Keratinocyte (primary cell): Measurements from ENCODE around the gene AP2A2. TPM values are rescaled to one million over a fixed set of nuclear protein-coding genes. Genes with fewer than 3 reads are reported as not detected.

Source experiments
- DNase-seq: peaks from one replicate; pipeline ENCODE4 v3.0.0-alpha.2; 2011; ENCODE audit warnings: low read depth, missing footprints, low spot score
- FAIRE-seq: peaks from 2 replicates; lab custom pipeline; 2011; peaks lifted over from hg19 to GRCh38; lab: Jason Lieb, UNC
- H2AFZ ChIP-seq: 2 replicates; pipeline ENCODE4 v1.6.0; 2012; ENCODE audit warnings: low read length, control low read depth, inconsistent platforms; ENCODE audit not compliant: control insufficient read depth
- H3K27ac ChIP-seq: 2 replicates; pipeline ENCODE4 v1.5.1; 2011; ENCODE audit warnings: low read length; ENCODE audit not compliant: control insufficient read depth, insufficient read depth
- H3K27me3 ChIP-seq: 3 replicates; pipeline ENCODE4 v1.6.0; 2011; ENCODE audit warnings: low read length; ENCODE audit not compliant: control insufficient read depth, insufficient read depth; ENCODE audit errors: extremely low read depth
- H3K36me3 ChIP-seq, 2 experiments: 2 replicates in 1 of 2; 3 replicates in 1 of 2; pipeline ENCODE4 v1.5.1; 2011; ENCODE audit warnings: low read length in 2 of 2, mild to moderate bottlenecking in 1 of 2; ENCODE audit not compliant: control insufficient read depth in 2 of 2, insufficient read depth in 2 of 2; ENCODE audit errors: extremely low read depth in 1 of 2
- H3K4me1 ChIP-seq: 3 replicates; pipeline ENCODE4 v1.5.1; 2011; ENCODE audit warnings: low read length; ENCODE audit not compliant: control insufficient read depth, insufficient read depth; ENCODE audit errors: extremely low read depth
- H3K4me2 ChIP-seq: 3 replicates; pipeline ENCODE4 v1.6.0; 2011; ENCODE audit warnings: low read depth, low read length; ENCODE audit not compliant: control insufficient read depth, insufficient read depth; ENCODE audit errors: extremely low read depth
- H3K4me3 ChIP-seq, 3 experiments: fragments of 200-600 bp in 1 of 3; sonication (generic) in 1 of 3; 2 replicates in 2 of 3; 3 replicates in 1 of 3; pipeline ENCODE4 v1.5.1; 2011 to 2016; ENCODE audit warnings: low read length in 3 of 3, mild to moderate bottlenecking in 3 of 3, control low read depth in 2 of 3, inconsistent platforms in 1 of 3, low read depth in 1 of 3, mixed read lengths in 1 of 3, mixed run types in 1 of 3, moderate library complexity in 1 of 3; ENCODE audit not compliant: control insufficient read depth in 2 of 3, insufficient read depth in 2 of 3; ENCODE audit errors: extremely low read depth in 1 of 3
- H3K79me2 ChIP-seq: 2 replicates; pipeline ENCODE4 v1.6.0; 2012; ENCODE audit warnings: low read length; ENCODE audit not compliant: control insufficient read depth, insufficient read depth
- H3K9ac ChIP-seq: 3 replicates; pipeline ENCODE4 v1.6.0; 2011; ENCODE audit warnings: low read length; ENCODE audit not compliant: control insufficient read depth, insufficient read depth; ENCODE audit errors: extremely low read depth
- H3K9me1 ChIP-seq: 3 replicates; pipeline ENCODE4 v1.6.0; 2011; ENCODE audit warnings: low read length; ENCODE audit not compliant: control insufficient read depth, insufficient read depth; ENCODE audit errors: extremely low read depth
- H3K9me3 ChIP-seq: 2 replicates; pipeline ENCODE4 v1.5.1; 2012; ENCODE audit warnings: low read depth, low read length; ENCODE audit not compliant: control insufficient read depth
- H4K20me1 ChIP-seq: 3 replicates; pipeline ENCODE4 v1.6.0; 2011; ENCODE audit warnings: low read length; ENCODE audit not compliant: control insufficient read depth, insufficient read depth; ENCODE audit errors: extremely low read depth
- EZH2 ChIP-seq: IDR thresholded peaks from one replicate; pipeline ENCODE4 v1.6.1; 2012; ENCODE audit warnings: inconsistent platforms, mild to moderate bottlenecking, low read length, moderate library complexity
- dilution Hi-C: fragments of 300-500 bp; cut with MboI; formaldehyde crosslinking; loops from one replicate; pipeline ENCODE4 v1.7.0; 2020; ENCODE audit warnings: low sequenced_read_pairs; ENCODE audit not compliant: extremely low pct_ligation_motif_present
- polyA plus RNA-seq, 5 experiments: library from polyadenylated mRNA; depleted of rRNA in 3 of 5; stranded (reverse) in 3 of 5; stranded (forward) in 1 of 5; unstranded in 1 of 5; fragments of >200 nt; gene quantifications; 1 replicate in 1 of 5; 2 replicates in 3 of 5; 3 replicates in 1 of 5; pipeline versions ENCODE4 v1.2.1 to v1.2.3, GENCODE V29; 2011 to 2012; ENCODE audit warnings: missing spikeins in 2 of 5, low read depth in 1 of 5, low replicate concordance in 1 of 5
- TF ChIP-seq, protein P1 (sequence below), 3 experiments: IDR thresholded peaks in 1 of 3; conservative IDR thresholded peaks in 1 of 3; optimal IDR thresholded peaks in 1 of 3; 2 replicates in 2 of 3; 3 replicates in 1 of 3; pipeline versions ENCODE3 to v1.5.1; 2011; ENCODE audit warnings: low read length in 3 of 3, mild to moderate bottlenecking in 3 of 3, moderate library complexity in 2 of 3, control low read depth in 1 of 3, inconsistent platforms in 1 of 3; ENCODE audit not compliant: insufficient read depth in 2 of 3; ENCODE audit errors: extremely low read depth in 1 of 3

The AP2A2 gene
- polyA plus RNA-seq, 1 donor (not counting 4 experiments of a cell fraction or from before 2014, with no cell fraction given): 47.8 TPM

DNA sequence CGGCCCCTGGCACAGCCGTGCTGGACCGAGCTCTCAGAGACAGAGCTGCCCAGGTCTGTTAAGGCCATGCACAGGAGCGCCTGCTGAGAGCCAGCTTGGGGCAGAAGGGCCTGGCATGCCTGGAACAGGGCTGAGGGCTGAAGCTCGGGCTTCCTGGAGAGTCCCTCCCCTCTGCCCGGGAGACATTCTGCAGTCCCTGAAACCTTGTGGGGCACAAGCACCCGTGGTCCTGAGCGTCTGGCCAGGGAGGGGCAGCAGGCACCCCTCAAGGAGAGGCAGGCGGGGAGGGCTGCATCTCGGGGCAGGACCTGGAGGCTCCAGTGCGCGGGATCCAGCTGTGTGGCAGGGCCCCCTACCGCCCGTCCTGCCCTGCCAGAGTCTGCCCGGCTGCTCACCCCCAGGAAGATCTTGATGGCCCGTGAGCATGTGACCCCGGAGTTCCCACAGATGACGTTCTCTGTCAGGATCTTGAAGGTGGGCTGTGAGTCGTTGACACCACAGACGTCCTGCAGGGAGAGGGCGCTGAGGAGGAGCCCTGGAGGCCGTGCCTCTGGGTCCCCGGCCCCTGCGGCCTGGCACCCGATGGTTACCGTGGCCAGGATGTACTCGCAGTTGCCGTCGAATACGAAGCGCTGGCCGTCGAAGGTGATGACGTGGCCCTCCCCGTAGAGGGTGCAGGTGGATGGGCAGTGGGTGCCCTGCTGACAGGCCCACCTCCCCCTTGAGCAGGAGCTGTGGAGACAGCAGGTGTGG lies 99.9 kb downstream of the AP2A2 start:
- Histone ChIP-seq H3K9me1 (no peaks in the 10 kb centered on the region), H3K79me2 (no peaks in the 10 kb centered on the region), H3K36me3 (peaks cover 0 to 2% of the 10 kb centered on the region in 2 experiments), H3K4me1 (no peaks in the 10 kb centered on the region), H3K27me3 (peaks cover 4% of the 10 kb centered on the region), H3K9ac (no peak overlapping the region), H2AFZ (no peak overlapping the region), H3K4me3 (no peak overlapping the region), H3K9me3 (no peaks in the 10 kb centered on the region), H3K4me2 (no peak overlapping the region), H4K20me1 (no peaks in the 10 kb centered on the region), H3K27ac (no peak overlapping the region)
- FAIRE-seq (no peak), DNase-seq (no peak)
- dilution Hi-C loops: no loop called here
- TF ChIP-seq, protein P1, sequence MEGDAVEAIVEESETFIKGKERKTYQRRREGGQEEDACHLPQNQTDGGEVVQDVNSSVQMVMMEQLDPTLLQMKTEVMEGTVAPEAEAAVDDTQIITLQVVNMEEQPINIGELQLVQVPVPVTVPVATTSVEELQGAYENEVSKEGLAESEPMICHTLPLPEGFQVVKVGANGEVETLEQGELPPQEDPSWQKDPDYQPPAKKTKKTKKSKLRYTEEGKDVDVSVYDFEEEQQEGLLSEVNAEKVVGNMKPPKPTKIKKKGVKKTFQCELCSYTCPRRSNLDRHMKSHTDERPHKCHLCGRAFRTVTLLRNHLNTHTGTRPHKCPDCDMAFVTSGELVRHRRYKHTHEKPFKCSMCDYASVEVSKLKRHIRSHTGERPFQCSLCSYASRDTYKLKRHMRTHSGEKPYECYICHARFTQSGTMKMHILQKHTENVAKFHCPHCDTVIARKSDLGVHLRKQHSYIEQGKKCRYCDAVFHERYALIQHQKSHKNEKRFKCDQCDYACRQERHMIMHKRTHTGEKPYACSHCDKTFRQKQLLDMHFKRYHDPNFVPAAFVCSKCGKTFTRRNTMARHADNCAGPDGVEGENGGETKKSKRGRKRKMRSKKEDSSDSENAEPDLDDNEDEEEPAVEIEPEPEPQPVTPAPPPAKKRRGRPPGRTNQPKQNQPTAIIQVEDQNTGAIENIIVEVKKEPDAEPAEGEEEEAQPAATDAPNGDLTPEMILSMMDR (optimal IDR thresholded peaks at IDR 0.05 in 1 of 3, IDR thresholded peaks at IDR 0.05 in 1 of 3, conservative IDR thresholded peaks at IDR 0.05 in 1 of 3; ENCODE audit: extremely low read depth in 1 of 3, insufficient read depth in 2 of 3, low read length in 3 of 3): no peak
- no peak for TF ChIP-seq EZH2

GRCh38 chr11:1026163-1026450 lies 100.4 kb downstream of the AP2A2 start:
- Histone ChIP-seq H3K4me1 (no peaks in the 10 kb centered on the region), H3K27ac (no peak overlapping the region)
- TF ChIP-seq EZH2: no peak
- TF ChIP-seq, protein P1 (optimal IDR thresholded peaks at IDR 0.05 in 1 of 3, IDR thresholded peaks at IDR 0.05 in 1 of 3, conservative IDR thresholded peaks at IDR 0.05 in 1 of 3; ENCODE audit: extremely low read depth in 1 of 3, insufficient read depth in 2 of 3, low read length in 3 of 3): no peak

More at GRCh38 chr11:1026163-1026450, 100.4 kb downstream of the AP2A2 start:
- H3K4me2 ChIP-seq: no peak overlapping the region
- no peaks in the 10 kb centered on the region for H4K20me1 ChIP-seq
- H3K27me3 ChIP-seq: peaks cover 4% of the 10 kb centered on the region
- no peaks in the 10 kb centered on the region for H3K79me2 ChIP-seq
- DNase-seq (no peak), FAIRE-seq (no peak)
- peaks cover 0 to 2% of the 10 kb centered on the region in 2 experiments for H3K36me3 ChIP-seq
- no peak overlapping the region for H3K4me3 ChIP-seq
- H3K9ac ChIP-seq: no peak overlapping the region
- H3K9me3 ChIP-seq: no peaks in the 10 kb centered on the region
- H3K9me1 ChIP-seq: no peaks in the 10 kb centered on the region
- H2AFZ ChIP-seq: no peak overlapping the region
- dilution Hi-C loops: no loop called here
